Choroid plexus epithelial cell (primary cell): Measurements from ENCODE around the gene PYDC1.

Experiments
- DNase-seq: peaks from one replicate; pipeline ENCODE4 v3.0.0-alpha.2; 2010; ENCODE audit warnings: low read depth
- H3K4me3 ChIP-seq: 2 replicates; pipeline ENCODE4 v1.5.1; 2011; ENCODE audit warnings: low read depth, mild to moderate bottlenecking, control low read depth, low read length, moderate library complexity
- CTCF ChIP-seq: conservative IDR thresholded peaks from 2 replicates; pipeline ENCODE4 v1.5.1; 2011; ENCODE audit warnings: low read depth, mild to moderate bottlenecking, control low read depth, inconsistent platforms, low read length, moderate library complexity

Gene PYDC1

GRCh38 chr16:31221357-31222160 is 4.6 kb upstream of the PYDC1 start:
- no peak for DNase-seq
- H3K4me3 ChIP-seq = no peak overlapping the region
- TF ChIP-seq CTCF = no peak

GRCh38 chr16:31219154-31219741 is 2.3 kb upstream of the PYDC1 start:
- no peak overlapping the region for H3K4me3 ChIP-seq
- TF ChIP-seq CTCF = no peak
- DNase-seq = no peak

- H3K4me3 ChIP-seq = no peak overlapping the region
- no peak for TF ChIP-seq CTCF
- DNase-seq = no peak
These were observed 198 bp upstream of the PYDC1 start for GRCh38 chr16:31217136-31217530.

- DNase-seq = peak; percentile 67
- no peak for TF ChIP-seq CTCF
- H3K4me3 ChIP-seq = peak overlapping the region; percentile 50
These were observed 1.4 kb downstream of the PYDC1 start for GRCh38 chr16:31215287-31216162.

GRCh38 chr16:31214708-31215286 is 2.1 kb downstream of the PYDC1 start:
- TF ChIP-seq CTCF = no peak
- H3K4me3 ChIP-seq = peak overlapping the region; percentile 50
- DNase-seq = no peak

- DNase-seq = no peak
- no peak for TF ChIP-seq CTCF
- H3K4me3 ChIP-seq = peak within 1 kb of the TSS; percentile 50
These were observed 2.8 kb downstream of the PYDC1 start, which contains the start of gene TRIM72 for GRCh38 chr16:31213877-31214707. TRIM72 (plus strand) TSS chr16:31214119; CDS start chr16:31214739, 620 bp downstream.
